Activated CD8-positive, alpha-beta memory T cell treated with anti-CD3 and anti-CD28 coated beads for 24 hours (primary cell): ENCODE results near the gene GATAD2A.
A peak's percentile ranks its signal among the peaks of the same experiment; 100 is the strongest.

ENCODE experiments used
- DNase-seq: peaks from one replicate; pipeline ENCODE4 v3.0.0-alpha.2; 2020

The GATAD2A gene

DNA sequence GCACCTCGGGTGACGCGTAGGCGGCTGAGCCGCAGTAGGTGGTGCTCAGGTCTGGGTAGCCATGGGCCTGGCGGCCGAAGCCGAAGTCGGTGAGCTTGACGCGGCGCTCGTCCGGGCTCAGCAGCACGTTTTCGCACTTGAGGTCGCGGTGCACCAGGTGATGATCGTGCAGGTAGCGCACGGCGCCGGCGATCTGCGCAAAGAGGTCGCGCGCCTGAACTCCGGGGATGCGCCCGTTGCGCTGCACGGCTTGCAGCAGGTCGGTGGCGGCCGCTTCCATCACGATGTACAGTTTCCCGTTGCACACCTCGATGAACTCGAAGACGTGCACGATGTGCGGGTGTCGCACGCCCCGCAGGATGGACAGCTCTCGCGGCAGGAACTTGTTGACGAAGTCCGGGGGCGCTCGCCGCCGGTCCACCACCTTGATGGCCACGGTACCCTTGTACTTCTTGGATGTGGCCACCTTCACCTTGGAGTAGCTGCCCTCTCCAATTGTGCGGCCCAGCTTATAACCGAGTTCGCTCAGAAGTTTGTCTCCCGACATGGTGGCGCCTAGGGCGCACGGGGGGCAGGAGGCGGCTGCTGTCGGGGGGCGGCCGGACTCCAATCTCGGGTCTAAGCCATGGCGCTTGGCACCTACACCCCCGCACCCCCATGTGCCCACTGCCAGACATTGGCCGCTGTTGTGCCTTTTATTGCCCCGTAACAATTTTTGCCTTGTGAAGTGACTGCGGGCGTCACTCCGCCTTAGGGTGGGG, 109.6 kb downstream of the GATAD2A start, which contains the start of gene TSSK6:
TSS of gene TSSK6 (minus strand) at position 668 of the 761 bp plus-strand sequence. CDS start at position 547, 121 bp downstream.
- no peak for DNase-seq

DNA sequence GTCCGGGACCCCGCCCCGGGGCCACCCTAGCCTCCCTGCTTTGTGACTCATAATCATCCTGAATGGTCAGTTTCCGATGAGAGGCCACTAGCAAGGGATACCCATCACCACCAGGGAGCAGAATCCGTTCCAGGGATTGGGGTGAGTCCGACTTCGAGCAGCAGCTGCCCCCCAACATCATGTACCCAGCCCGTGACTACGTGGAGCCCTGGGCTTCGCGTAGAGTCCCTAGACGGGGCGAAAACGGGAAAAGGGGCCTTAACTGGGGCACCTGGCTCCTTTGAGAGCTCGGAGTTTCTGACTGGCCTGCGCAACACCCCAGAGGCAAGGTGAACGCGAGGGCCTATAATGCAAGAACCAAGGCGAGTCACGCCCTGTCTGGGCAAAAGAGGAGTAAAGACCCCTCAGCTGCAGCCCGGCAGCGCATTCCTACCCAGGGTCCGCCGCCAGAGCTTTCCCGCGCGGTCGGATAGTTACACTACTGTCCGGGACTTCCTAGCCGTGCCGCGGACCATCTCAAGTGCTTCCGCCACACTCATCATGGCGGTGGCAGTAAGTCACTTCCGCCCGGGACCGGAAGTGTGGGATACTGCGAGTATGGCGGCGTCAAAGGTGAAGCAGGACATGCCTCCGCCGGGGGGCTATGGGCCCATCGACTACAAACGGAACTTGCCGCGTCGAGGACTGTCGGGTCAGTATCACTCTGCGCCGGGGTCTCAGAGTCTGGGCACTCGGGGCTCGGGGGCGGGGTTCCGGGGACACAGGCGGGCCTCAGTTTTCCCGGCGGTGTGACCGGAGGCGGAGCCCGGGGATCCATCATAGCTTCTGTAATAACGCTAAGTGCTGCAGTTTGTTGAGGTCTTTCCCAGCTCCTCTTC, 110.4 kb downstream of the GATAD2A start, which contains the start of gene NDUFA13:
TSS of gene NDUFA13 (plus strand) at position 584 of the 878 bp plus-strand sequence. CDS start at position 598, 14 bp downstream.
- peak; percentile 100 for DNase-seq

DNA sequence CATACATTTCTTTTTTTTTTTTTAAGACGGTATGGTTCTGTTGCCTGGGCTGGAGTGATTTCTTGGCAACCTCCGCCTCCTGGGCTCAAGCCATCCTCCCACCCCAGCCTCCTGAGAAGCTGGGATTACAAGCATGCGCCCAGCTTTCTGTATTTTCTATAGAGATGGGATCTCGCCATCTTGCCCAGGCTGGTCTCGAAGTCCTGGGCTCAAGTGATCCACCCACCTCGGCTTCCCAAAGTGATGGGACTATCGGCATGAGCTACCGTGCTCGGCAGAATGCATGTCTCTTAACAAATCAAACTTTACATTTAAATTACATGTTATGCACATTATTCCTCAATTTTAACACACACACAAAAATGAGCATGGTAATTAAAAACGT, 111.8 kb downstream of the GATAD2A start:
- DNase-seq = no peak

DNA sequence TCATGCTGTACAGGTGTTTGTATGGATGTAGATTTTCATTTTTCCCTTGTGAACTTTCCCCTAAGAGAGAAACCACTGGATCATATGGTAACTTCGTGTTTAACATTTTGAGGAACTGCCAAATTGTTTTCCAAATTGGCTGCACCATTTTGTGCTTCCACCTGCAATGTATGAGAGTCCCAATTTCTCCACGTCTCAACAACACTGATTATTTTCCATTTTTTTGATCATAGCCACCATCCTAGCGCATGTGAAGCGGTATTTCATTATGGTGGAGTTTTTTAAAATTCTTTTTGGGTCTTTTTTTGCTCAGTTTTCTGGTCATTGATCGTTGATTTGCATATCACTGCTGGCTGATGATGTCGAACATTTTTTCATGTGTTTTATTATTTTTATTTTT, 115.5 kb downstream of the GATAD2A start:
- no peak for DNase-seq

DNA sequence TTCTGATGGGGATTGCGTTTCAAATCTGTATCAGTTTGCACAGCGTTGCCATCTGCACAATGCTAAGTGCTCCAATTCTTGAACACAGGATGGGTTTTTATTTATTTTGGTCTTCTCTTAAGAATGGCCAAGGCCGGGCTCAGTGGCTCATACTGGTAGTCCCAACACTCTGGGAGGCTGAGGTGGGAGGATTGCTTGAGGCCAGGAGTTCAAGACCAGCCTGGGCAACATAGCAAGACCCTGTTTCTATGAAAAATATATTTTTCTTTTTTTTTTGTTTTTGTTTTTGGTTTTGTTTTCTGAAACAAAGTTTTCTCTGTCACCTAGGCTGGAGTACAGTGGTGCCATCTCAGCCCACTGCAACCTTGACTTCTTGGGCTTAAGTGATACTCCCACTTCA, 117.7 kb downstream of the GATAD2A start:
- DNase-seq = no peak

DNA sequence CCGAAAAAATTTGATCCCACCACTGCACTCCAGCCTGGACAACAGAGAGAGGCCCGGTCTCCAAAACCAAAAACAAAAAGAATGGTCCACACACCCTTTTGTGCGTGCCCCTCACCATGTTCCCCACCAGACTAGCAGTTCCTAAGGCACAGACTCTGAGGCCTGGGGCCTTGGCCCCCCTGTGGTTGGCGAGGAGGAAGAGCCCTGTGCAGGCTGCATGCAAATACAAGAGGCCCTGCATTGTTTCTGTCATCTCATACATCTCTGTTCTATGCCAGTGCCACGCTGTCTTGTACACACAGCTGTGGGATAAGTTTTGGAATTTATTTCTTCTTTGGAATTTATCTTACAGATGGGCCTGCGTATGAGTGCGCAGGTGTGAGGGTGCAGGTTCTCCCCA, 118.6 kb downstream of the GATAD2A start:
- DNase-seq = no peak

DNA sequence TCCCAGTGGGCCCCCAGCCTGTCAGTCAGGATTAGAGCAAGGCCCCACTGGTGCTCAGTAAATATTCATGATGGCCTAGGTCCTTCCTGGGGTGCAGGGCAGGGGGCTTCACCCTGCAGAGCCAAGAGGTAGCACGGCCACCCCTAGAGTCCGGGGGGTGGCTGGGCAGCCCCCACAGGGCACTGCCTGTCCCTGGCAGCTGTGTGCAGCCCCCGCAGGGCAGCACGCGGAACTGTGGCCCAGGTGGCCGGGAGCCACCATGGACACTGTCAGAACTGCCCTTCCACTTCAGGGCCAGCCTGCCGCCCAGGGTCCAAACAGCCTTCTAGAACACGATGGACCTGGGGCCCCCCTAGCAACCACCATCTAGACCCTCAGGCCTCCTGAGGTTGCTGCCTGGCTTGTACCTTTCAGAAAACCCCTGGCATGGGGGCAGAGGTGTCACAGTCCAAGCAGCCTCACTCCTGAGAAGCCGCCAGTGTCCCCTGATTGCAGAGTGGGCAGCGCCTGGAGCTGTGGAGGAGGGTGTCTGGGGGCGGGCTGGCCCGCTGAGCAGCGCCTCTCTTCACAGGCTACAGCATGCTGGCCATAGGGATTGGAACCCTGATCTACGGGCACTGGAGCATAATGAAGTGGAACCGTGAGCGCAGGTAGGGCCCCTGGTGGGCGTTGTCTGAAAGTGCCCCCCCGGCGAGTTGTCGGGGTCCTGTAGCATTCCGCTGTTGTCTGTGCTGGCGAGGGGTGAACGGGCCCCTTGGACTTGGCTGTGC, 120.3 kb downstream of the GATAD2A start:
- DNase-seq = no peak

DNA sequence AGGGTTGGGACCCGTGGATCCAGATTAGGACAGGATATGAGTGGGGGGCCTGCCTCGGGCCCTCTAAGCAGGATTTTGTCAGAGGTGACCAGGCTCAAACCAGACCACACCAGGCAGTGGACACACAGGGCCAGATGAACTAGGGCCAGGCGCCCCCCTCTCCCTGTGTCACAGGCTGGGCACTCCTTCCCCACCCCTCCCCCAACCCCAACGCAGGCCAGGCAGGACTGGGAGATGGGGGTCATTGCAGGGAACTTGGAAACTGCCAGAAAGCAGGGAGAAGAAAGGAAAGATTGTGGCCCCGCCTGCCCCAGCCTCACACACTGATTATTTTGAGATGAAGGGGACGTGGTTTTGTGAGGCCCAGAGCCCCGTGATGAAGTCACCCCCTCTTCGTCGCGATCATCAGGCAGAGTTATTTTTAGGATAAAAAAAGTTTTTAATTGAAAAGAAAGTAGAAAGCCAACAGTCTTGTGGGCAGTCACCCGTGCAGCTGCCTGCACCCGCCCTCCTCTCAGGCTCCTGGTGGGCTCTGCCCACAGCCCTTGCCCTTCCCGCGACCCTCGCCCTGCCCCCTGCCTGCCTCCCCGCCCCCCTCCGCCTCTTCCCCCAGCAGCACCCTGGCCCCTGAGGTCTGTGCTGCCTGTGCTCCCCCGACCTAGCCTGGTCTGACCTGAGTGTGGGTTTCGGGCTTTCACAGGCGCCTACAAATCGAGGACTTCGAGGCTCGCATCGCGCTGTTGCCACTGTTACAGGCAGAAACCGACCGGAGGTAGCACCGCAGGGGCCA, 121.3 kb downstream of the GATAD2A start:
- DNase-seq = no peak

DNA sequence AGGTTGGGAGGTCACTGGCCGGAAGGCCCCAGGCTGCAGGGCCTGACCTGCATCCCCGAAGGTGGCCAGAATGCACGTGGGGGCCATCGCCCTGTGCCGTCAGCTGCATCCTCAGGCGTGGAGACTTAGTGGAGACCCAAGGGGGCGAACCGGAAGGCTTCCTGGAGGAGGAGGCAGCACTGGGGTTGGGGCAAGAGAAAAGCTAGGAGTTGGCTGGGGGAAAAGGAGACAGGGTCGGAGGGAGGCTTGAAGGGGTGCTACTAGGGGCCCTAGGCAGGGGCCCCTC, 121.8 kb downstream of the GATAD2A start:
- DNase-seq = no peak

DNA sequence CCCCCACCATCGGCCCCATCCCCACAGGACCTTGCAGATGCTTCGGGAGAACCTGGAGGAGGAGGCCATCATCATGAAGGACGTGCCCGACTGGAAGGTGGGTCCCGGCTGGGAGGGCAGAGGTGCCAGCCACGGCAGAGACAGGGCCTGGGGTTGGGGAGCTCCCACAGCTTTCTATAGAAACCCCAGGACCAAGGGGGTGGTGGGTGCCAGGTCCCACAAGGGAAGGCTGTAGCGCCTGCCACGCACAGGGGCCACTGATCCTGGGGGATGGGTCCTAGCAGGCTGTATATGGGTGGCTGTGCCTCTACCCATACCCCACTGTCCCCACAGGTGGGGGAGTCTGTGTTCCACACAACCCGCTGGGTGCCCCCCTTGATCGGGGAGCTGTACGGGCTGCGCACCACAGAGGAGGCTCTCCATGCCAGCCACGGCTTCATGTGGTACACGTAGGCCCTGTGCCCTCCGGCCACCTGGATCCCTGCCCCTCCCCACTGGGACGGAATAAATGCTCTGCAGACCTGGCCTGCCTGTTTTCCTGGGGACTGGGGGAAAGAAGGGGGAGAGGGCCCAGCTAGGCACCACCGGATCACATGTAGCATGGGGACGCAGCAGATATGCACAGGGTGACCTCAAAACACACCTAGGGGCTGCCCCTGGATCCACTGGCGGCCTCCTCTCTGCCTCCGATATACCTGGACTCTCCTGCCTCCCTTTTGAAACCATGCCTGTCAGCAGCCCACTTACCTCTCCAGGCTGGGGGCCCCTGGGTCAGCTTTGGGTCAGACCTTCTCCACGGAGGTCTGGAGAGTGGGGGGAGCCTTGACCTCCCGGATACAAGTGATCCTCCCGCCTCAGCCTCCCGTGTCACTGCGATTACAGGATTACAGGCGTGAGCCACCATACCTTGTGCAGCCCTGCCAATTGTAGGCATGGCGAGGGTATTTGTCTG, 122.5 kb downstream of the GATAD2A start:
- no peak for DNase-seq

DNA sequence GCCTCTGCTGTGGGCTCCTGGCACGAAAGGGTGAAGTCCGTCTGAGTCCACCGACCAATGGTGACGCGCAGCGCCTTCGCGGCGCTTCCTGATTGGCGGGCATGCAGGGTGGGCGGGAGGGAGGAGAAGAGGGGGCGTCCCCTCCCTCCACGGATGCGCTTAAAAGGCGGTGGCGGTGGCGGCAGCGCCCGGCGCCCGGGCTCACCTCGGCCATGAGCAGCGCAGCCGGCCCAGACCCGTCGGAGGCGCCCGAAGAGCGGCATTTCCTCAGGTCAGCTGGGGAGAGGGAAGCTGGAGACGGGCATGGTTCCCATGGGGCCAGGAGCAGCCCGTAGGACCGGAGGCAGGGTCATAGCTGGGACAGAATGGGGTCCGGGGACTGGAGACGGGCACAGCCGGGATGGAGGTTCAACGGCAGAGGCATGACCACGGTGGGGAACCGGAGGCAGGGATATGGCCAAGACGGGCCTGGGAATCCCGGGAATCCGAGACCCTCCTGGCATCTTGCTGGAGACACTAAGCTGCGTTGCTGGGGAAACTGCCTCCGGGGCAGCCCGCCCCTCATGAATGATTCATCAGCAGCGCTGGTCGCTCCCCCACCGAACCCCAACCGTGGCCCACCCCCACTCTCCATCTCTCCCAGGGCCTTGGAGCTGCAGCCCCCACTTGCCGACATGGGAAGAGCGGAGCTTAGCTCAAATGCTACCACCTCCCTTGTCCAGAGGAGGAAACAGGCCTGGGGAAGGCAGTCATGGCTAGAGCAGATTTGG, 123.4 kb downstream of the GATAD2A start, which contains the start of gene YJEFN3:
TSS of gene YJEFN3 (plus strand) at position 191 of the 770 bp plus-strand sequence. CDS start at position 213, 22 bp downstream.
- no peak for DNase-seq

DNA sequence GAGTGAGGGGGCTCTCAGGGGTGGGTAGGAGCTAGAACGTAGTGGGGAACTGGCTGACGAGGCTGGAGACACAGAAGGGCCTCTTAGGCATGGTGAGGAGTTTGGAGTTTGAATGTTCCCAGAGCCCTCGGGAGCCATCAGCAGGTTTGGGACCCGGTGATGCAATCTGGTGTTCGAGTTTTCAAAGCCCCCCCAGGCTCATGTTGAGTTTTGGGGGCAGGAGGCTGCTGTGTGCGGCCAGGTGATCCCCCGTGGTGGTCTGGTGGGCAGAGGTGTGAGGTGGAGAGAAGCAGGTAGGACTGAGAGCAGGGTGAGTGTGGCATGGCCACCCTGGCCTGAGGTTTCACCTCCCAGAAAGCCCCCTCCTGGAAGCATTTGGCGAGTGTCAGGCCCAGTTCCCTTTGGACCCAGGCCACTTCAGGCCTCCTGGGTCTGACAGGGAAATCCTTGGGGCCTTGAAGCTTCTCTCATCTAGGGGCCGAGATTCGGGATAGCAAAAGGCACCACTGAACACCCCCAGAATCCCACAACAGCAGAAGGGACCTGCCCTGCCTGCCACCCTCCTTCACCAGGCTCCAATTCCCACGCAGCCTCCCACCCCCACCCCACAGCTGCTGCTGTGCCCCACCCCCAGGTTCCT, 124.4 kb downstream of the GATAD2A start:
- DNase-seq = no peak

DNA sequence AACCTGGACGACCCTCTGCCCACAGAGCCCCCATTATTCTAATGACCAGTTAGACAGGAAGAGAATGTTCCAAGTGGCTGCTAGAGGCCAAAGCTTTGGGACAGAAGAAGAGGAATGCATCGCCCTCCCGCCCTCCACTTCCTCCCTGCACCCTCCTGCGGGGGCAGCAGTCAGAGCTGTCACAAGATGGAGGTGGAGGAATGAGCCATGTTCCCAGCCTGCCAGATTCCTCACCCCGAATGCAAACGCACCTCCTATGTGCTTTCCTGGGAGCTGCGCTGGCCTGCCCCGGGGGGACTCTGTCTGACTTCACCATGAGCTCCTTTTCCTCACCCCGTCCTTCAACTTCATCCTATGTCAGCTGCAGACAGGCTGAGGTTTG, 124.9 kb downstream of the GATAD2A start:
- no peak for DNase-seq

DNA sequence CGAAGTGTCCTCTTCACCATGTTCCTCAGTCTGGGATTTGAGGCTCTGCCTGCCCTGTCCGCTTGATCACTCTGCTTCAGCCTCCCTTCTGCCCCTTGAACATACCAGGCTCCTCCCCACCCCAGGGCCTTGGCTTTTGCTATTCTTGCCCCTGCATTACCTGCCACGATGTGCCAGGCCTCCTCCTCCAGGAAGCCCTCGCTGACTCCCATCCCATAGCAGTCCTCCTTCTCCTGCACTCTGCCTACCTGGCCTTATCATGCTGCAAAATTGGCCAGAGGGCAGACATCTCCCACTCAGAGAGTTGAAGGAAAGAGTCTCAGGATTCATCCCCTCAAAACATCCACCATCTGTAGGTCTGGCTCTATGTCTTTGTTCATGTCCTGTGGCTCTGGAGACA, 125.4 kb downstream of the GATAD2A start:
- DNase-seq = no peak

DNA sequence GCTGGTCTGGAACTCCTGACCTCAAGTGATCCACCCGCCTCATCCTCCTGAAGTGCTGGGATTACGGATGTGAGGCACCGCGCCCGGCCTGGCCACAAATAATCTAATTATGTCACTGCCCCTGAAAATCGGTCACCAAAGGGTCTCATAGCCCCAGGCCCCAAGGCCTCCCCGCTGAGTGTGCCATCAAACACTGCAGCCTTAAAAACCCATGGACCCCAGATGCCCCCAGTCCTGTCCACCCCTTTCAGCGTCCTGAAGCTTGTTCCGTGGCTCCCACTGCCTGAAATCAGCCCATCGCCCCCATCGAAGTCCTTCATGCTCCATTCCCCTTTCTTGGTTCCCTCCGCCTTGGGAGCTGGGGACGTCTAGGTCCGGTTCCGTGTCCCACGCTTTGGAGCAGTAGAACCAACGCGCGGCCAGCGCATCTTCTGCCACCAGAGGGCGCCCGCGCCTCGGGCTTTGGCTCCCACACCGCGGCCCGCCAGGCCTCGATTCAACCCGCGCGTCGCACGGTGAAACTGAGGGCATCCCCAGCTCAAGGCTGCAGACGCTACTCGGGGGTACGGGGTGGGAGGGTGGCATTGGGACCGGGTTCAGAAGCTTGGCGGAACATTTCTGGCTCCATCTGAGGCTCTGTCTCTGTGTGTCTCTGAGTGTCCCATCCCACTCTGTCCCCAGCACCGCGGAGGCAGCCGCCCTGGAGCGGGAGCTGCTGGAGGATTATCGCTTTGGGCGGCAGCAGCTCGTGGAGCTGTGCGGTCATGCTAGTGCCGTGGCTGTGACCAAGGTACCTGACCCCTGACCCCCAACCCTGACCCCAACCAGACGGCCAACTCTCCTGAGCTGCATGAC, 126.7 kb downstream of the GATAD2A start:
- DNase-seq = peak; percentile 96

DNA sequence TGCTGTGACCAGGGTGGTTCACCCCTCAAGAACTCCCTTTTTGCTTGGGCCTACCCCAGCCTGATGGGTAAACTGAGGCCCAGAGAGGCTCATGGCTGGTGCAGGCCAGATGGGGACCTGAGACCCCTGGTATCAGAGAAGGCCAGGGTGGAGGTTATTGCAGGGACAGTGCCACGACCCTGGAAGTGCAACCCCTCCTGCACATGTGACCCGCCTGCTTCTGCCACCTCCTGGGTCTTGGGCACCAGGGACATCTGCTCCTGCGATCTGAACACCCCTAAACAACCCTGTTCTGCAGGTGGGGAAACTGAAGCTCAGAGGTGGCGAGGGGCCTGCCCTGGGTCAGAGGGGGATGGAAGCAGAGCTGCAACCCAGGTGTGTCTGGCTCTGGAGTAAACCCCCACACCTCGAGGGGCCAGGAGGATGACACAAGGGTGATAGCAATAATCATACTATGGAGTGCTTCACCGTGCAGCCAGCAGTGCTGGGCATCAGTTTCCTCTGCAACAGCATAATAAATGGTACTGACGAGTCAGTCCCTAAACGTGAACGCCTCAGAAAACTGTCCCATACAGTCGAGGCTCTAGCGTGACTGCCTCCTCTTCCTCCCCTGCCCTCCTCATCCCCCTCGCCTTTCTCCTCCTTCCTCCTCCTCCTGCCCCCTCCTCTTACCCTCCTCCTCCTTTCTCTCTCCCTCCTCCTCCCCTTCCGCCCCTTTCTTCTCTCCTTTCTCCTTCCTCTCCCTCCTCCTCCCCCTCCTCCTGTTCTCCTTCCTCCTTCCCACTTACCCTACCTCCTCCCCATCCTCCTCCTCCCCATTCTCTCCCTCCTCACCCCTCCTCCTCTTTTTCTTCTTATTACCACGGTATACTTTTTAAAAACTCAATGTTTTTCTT, 127.6 kb downstream of the GATAD2A start:
- DNase-seq = no peak

DNA sequence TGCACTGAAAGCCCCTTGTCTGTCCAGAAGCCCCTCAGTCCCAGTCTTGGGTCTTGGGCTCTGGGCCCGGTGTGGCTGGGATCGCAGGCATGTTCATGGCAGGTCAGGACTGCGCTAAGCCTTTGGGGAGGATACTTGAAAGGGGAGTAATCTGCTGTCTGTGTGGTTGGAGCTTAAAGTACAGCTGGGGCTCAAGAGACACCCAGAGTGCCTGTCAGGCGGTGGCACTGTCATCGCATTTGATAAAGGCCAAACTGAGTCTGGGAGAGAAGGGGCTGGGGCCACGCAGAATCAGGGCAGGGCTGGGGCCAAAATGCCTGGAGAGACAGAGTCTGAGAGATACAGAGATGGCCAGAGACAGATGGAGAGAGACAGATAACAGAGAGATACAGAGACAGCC, 128.4 kb downstream of the GATAD2A start:
- no peak for DNase-seq
